Skeletal muscle satellite cell (primary cell): Measurements from ENCODE around the gene CAT. TPM values are rescaled to one million over a fixed set of nuclear protein-coding genes. Genes with fewer than 3 reads are reported as not detected.
A peak's percentile ranks its signal among the peaks of the same experiment; 100 is the strongest.

Source experiments
- H3K27me3 ChIP-seq: 2 replicates; pipeline ENCODE4 v1.7.0; 2013; ENCODE audit warnings: low read length; ENCODE audit not compliant: control insufficient read depth, insufficient read depth
- H3K36me3 ChIP-seq: 2 replicates; pipeline ENCODE4 v1.7.0; 2013; ENCODE audit warnings: mild to moderate bottlenecking, control low read depth, low read length; ENCODE audit not compliant: insufficient read depth
- H3K4me1 ChIP-seq: 2 replicates; pipeline ENCODE4 v1.7.0; 2013; ENCODE audit warnings: low read length; ENCODE audit not compliant: control insufficient read depth, insufficient read depth
- H3K4me2 ChIP-seq: 2 replicates; pipeline ENCODE4 v1.7.0; 2013; ENCODE audit warnings: mild to moderate bottlenecking, low read length
- H3K4me3 ChIP-seq: 2 replicates; pipeline ENCODE4 v1.7.0; 2013; ENCODE audit warnings: low read length
- H3K9ac ChIP-seq: 2 replicates; pipeline ENCODE4 v1.7.0; 2013; ENCODE audit warnings: mild to moderate bottlenecking, low read depth, low read length, moderate library complexity
- H3K9me3 ChIP-seq: replicated peaks from 2 replicates; pipeline ENCODE4 v1.7.0; 2013; ENCODE audit warnings: mild to moderate bottlenecking, control low read depth, low read length
- total RNA-seq: library from RNA; depleted of rRNA; stranded (reverse); fragments of >200 nt; gene quantifications from 2 replicates; pipeline ENCODE4 v1.2.3, GENCODE V29; 2012; rRNA removed

Gene CAT
- 51.7 and 52.2 TPM in 2 replicates for total RNA-seq

- no peaks in the 10 kb centered on the region for H3K36me3 ChIP-seq
- no peaks in the 10 kb centered on the region for H3K9me3 ChIP-seq
Observed at GRCh38 chr11:34438529-34439507, at the start of gene CAT. Gene CAT (plus strand): TSS chr11:34438934. CDS start chr11:34439014, 80 bp downstream.

GRCh38 chr11:34394771-34395300 is 43.9 kb upstream of the CAT start:
- Histone ChIP-seq H3K27me3 (peaks cover 30% of the 10 kb centered on the region), H3K4me2 (no peak overlapping the region), H3K9ac (no peak overlapping the region), H3K4me1 (peaks cover 4% of the 10 kb centered on the region), H3K9me3 (no peaks in the 10 kb centered on the region), H3K36me3 (no peaks in the 10 kb centered on the region), H3K4me3 (no peak overlapping the region)

More at GRCh38 chr11:34438529-34439507, at the start of gene CAT:
- Histone ChIP-seq H3K4me1 (peaks cover 10% of the 10 kb centered on the region), H3K9ac (peak within 1 kb of the TSS; percentile 84), H3K27me3 (no peaks in the 10 kb centered on the region), H3K4me2 (peak within 1 kb of the TSS; percentile 97), H3K4me3 (peak within 1 kb of the TSS; percentile 94)

GRCh38 chr11:34395916-34396550 is 42.7 kb upstream of the CAT start:
- no peak overlapping the region for H3K4me2 ChIP-seq
- H3K9me3 ChIP-seq = no peaks in the 10 kb centered on the region
- no peak overlapping the region for H3K4me3 ChIP-seq

GRCh38 chr11:34397120-34397519 is 41.6 kb upstream of the CAT start:
- H3K4me2 ChIP-seq = no peak overlapping the region
- H3K9ac ChIP-seq = no peak overlapping the region
- H3K27me3 ChIP-seq = peaks cover 16% of the 10 kb centered on the region
- no peaks in the 10 kb centered on the region for H3K9me3 ChIP-seq
- H3K4me3 ChIP-seq = no peak overlapping the region
- peaks cover 4% of the 10 kb centered on the region for H3K4me1 ChIP-seq
- H3K36me3 ChIP-seq = no peaks in the 10 kb centered on the region

More at GRCh38 chr11:34395916-34396550, 42.7 kb upstream of the CAT start:
- Histone ChIP-seq H3K36me3 (no peaks in the 10 kb centered on the region), H3K27me3 (peaks cover 23% of the 10 kb centered on the region), H3K4me1 (peaks cover 4% of the 10 kb centered on the region), H3K9ac (no peak overlapping the region)

GRCh38 chr11:34397811-34398210 is 40.9 kb upstream of the CAT start:
- H3K9me3 ChIP-seq = no peaks in the 10 kb centered on the region
- no peaks in the 10 kb centered on the region for H3K36me3 ChIP-seq
- H3K4me2 ChIP-seq = no peak overlapping the region
- H3K9ac ChIP-seq = no peak overlapping the region
- H3K27me3 ChIP-seq = peaks cover 15% of the 10 kb centered on the region
- H3K4me1 ChIP-seq = peaks cover 4% of the 10 kb centered on the region
- H3K4me3 ChIP-seq = no peak overlapping the region

GRCh38 chr11:34403431-34403830 is 35.3 kb upstream of the CAT start:
- H3K9me3 ChIP-seq = no peaks in the 10 kb centered on the region
- no peaks in the 10 kb centered on the region for H3K4me1 ChIP-seq
- H3K9ac ChIP-seq = no peak overlapping the region

GRCh38 chr11:34404280-34404679 is 34.5 kb upstream of the CAT start:
- no peak overlapping the region for H3K4me2 ChIP-seq
- no peak overlapping the region for H3K4me3 ChIP-seq
- no peaks in the 10 kb centered on the region for H3K36me3 ChIP-seq
- H3K9ac ChIP-seq = no peak overlapping the region
- no peaks in the 10 kb centered on the region for H3K9me3 ChIP-seq
- H3K4me1 ChIP-seq = no peaks in the 10 kb centered on the region
- peaks cover 61% of the 10 kb centered on the region for H3K27me3 ChIP-seq

More at GRCh38 chr11:34403431-34403830, 35.3 kb upstream of the CAT start:
- no peak overlapping the region for H3K4me3 ChIP-seq
- peaks cover 55% of the 10 kb centered on the region for H3K27me3 ChIP-seq
- no peak overlapping the region for H3K4me2 ChIP-seq
- H3K36me3 ChIP-seq = no peaks in the 10 kb centered on the region

- Histone ChIP-seq H3K27me3 (peaks cover 61% of the 10 kb centered on the region), H3K4me2 (peak overlapping the region; percentile 65), H3K4me3 (peak overlapping the region; percentile 56), H3K9me3 (no peaks in the 10 kb centered on the region), H3K36me3 (no peaks in the 10 kb centered on the region), H3K4me1 (no peaks in the 10 kb centered on the region), H3K9ac (no peak overlapping the region)
Observed at GRCh38 chr11:34405079-34405858, 33.5 kb upstream of the CAT start.

- Histone ChIP-seq H3K4me2 (no peak overlapping the region), H3K4me3 (no peak overlapping the region), H3K9me3 (no peaks in the 10 kb centered on the region), H3K9ac (no peak overlapping the region), H3K4me1 (no peaks in the 10 kb centered on the region), H3K27me3 (peaks cover 61% of the 10 kb centered on the region), H3K36me3 (no peaks in the 10 kb centered on the region)
Observed at GRCh38 chr11:34406413-34406812, 32.3 kb upstream of the CAT start.

GRCh38 chr11:34407121-34407813 is 31.5 kb upstream of the CAT start:
- Histone ChIP-seq H3K9me3 (peaks cover 5% of the 10 kb centered on the region), H3K4me3 (no peak overlapping the region), H3K36me3 (no peaks in the 10 kb centered on the region), H3K27me3 (peaks cover 61% of the 10 kb centered on the region), H3K4me1 (no peaks in the 10 kb centered on the region), H3K9ac (no peak overlapping the region), H3K4me2 (no peak overlapping the region)
